A549 (cell line): Measurements from ENCODE around the gene ZBTB42. TPM values are rescaled to one million over a fixed set of nuclear protein-coding genes. Genes with fewer than 3 reads are reported as not detected.

Experiments
- ATAC-seq, 2 experiments: fragments of 200-7000 bp in 1 of 2; fragments of >200 bp in 1 of 2; cut with Nextera tagmentation in 1 of 2; cut with Tn5 transposase in 1 of 2; 3 replicates each; pipeline versions ENCODE4 v1.8.0 to v1.9.1; 2018 to 2020; ENCODE audit warnings: mild to moderate bottlenecking in 1 of 2, moderate library complexity in 1 of 2
- CTCF ChIA-PET: fragments of 300-600 bp; sonication (Branson Sonifier 250); formaldehyde crosslinking; extraction: SDS; loops from one replicate; lab custom pipeline; 2021; ENCODE audit warnings: antibody characterized with exemption, inconsistent platforms; lab: Yijun Ruan, JAX
- POLR2A ChIA-PET: fragments of 350-600 bp; formaldehyde crosslinking; extraction: SDS; loops from one replicate; lab custom pipeline; 2021; ENCODE audit warnings: antibody characterized with exemption, inconsistent platforms; lab: Yijun Ruan, JAX
- DNase-seq, 2 experiments: peaks; one replicate each; pipeline versions ENCODE4 v3.0.0 to v3.0.0-alpha.2; 2011 to 2016; ENCODE audit warnings: low read depth in 1 of 2, low spot score in 1 of 2
- FAIRE-seq: peaks from 2 replicates; lab custom pipeline; 2011; peaks lifted over from hg19 to GRCh38; lab: Jason Lieb, UNC
- H3K27ac ChIP-seq, 2 experiments: fragments of >200 bp; sonication (Bioruptor Twin); formaldehyde crosslinking; 3 replicates each; pipeline ENCODE4 v1.5.1; 2016 to 2017
- H3K4me1 ChIP-seq: fragments of >200 bp; sonication (Bioruptor Twin); formaldehyde crosslinking; 3 replicates; pipeline ENCODE4 v1.6.1; 2016
- H3K4me2 ChIP-seq: fragments of >200 bp; sonication (Bioruptor Twin); formaldehyde crosslinking; 3 replicates; pipeline ENCODE4 v1.6.1; 2016
- H3K4me3 ChIP-seq: fragments of >200 bp; sonication (Bioruptor Twin); formaldehyde crosslinking; 3 replicates; pipeline ENCODE4 v1.5.1; 2016
- H3K9me3 ChIP-seq: fragments of >200 bp; sonication (Bioruptor Twin); formaldehyde crosslinking; 3 replicates; pipeline ENCODE4 v1.6.1; 2016
- CBX8 ChIP-seq: fragments of 200-600 bp; sonication (generic); IDR thresholded peaks from 2 replicates; pipeline ENCODE4 v1.6.1; 2016
- CHD4 ChIP-seq: fragments of 200-600 bp; sonication (generic); IDR thresholded peaks from 2 replicates; pipeline ENCODE4 v1.6.1; 2016; ENCODE audit warnings: antibody characterized with exemption, mild to moderate bottlenecking, borderline replicate concordance
- EHMT2 ChIP-seq: fragments of 200-600 bp; sonication (generic); IDR thresholded peaks from 2 replicates; pipeline ENCODE4 v1.6.1; 2016; ENCODE audit warnings: antibody characterized with exemption, low read depth, mild to moderate bottlenecking, moderate library complexity
- FOSB ChIP-seq: fragments of 250-450 bp; sonication (Bioruptor Pico); IDR thresholded peaks from 2 replicates; pipeline ENCODE4 v1.5.0; 2020; ENCODE audit warnings: mild to moderate bottlenecking, moderate library complexity
- FOSL2 ChIP-seq, 2 experiments: fragments of 450-650 bp in 1 of 2; fragments of >200 bp in 1 of 2; sonication (Bioruptor Twin) in 1 of 2; formaldehyde crosslinking; IDR thresholded peaks; 2 replicates each; pipeline versions ENCODE4 v1.5.0 to v1.6.1; 2016 to 2020; ENCODE audit warnings: mild to moderate bottlenecking in 1 of 2, moderate library complexity in 1 of 2
- HOXB13 ChIP-seq: fragments of 250-450 bp; sonication (Bioruptor Pico); IDR thresholded peaks from 2 replicates; pipeline ENCODE4 v1.5.0; 2020; ENCODE audit warnings: low read depth, mild to moderate bottlenecking, moderate library complexity
- MAFK ChIP-seq: fragments of 450-650 bp; IDR thresholded peaks from 2 replicates; pipeline ENCODE4 v1.6.1; 2014; ENCODE audit not compliant: partially characterized antibody
- POLR2A ChIP-seq: IDR thresholded peaks from 2 replicates; pipeline ENCODE4 v1.6.1; 2012; ENCODE audit warnings: mild to moderate bottlenecking, low read length
- RAD21 ChIP-seq, 2 experiments: fragments of >200 bp in 1 of 2; sonication (Bioruptor Twin) in 1 of 2; formaldehyde crosslinking in 1 of 2; IDR thresholded peaks in 1 of 2; conservative IDR thresholded peaks in 1 of 2; 2 replicates in 1 of 2; 3 replicates in 1 of 2; pipeline ENCODE4 v1.6.1; 2012 to 2018; ENCODE audit warnings: inconsistent platforms in 1 of 2
- SMC3 ChIP-seq: fragments of >200 bp; sonication (Bioruptor Twin); formaldehyde crosslinking; IDR thresholded peaks from 3 replicates; pipeline ENCODE4 v1.6.1; 2018; ENCODE audit warnings: inconsistent platforms
- ZFP36 ChIP-seq: fragments of 450-650 bp; IDR thresholded peaks from 2 replicates; pipeline ENCODE4 v1.6.1; 2014; ENCODE audit warnings: borderline replicate concordance; ENCODE audit not compliant: partially characterized antibody
- WGBS: methylation state at CpG from one replicate; pipeline ENCODE4 v1.1.6; 2017; ENCODE audit errors: missing lambda C conversion rate; 5-methylcytosine and 5-hydroxymethylcytosine counted together
- polyA plus RNA-seq, 4 experiments: library from polyadenylated mRNA; depleted of rRNA in 3 of 4; stranded (reverse); fragments of >200 nt; fragmentation: RNase III in 1 of 4; extraction: RNeasy Plus Mini Kit Qiagen cat#74134 plus additional on column Dnase treatment in 1 of 4; gene quantifications; 2 replicates in 3 of 4; 3 replicates in 1 of 4; pipeline ENCODE4 v1.2.3, GENCODE V29; 2011 to 2017
- TF ChIP-seq, protein P1 (sequence below): IDR thresholded peaks from 2 replicates; pipeline ENCODE4 v1.6.1; 2012
- TF ChIP-seq, protein P2 (sequence below): fragments of 200-600 bp; sonication (generic); IDR thresholded peaks from 2 replicates; pipeline ENCODE4 v1.6.1; 2016; ENCODE audit warnings: antibody characterized with exemption, mild to moderate bottlenecking, moderate library complexity
- TF ChIP-seq, protein P3 (sequence below): fragments of 450-650 bp; IDR thresholded peaks from 2 replicates; pipeline ENCODE4 v1.6.1; 2014; ENCODE audit warnings: antibody characterized with exemption

The ZBTB42 gene
- polyA plus RNA-seq, 2 of the 4 experiments (the other 2 are of a cell fraction), result 1.6 to 2.6 TPM

DNA sequence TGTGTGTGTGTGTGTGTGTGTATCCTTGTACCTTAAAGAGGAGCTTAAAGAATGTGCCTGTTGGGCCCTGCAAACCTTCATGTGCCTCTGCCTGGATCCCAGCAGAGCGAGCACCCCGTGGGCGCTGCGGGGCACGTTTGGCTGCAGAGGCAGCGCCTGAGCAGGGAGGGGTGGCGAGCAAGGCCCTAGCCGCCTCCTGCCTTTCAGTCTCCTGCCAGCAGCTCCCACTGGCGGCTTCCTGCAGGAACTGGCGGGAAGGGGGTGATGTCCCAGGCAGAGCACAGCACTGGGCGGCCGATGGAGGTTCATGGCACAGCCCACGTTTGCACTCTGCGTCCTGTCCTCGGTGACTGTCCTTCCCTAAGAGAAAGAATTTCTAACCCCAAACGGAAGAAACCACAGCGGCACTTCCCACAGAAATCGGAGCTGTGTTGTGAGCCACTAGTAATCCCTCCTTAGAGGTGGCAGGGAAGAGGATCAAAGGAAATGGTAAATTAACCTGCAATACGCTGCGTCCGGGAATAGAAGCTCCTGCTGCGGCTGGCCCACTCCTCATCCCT, 19.8 kb downstream of the ZBTB42 start:
- DNase-seq (peak; percentile 75 to 82), FAIRE-seq (no peak), ATAC-seq (peak; percentile 78 to 85)
- peaks cover 12% of the 10 kb centered on the region for H3K4me1 ChIP-seq
- POLR2A ChIA-PET, result interaction anchor here (0.6 to 1.0 kb wide), 2 partner anchors 45 to 68 kb away, joined by 3 to 4 read pairs; partner anchors contain the start of gene SIVA1
- H3K27ac ChIP-seq, result peak overlapping the region in 1 of 2 experiments; percentile 51; a peak in 2 of 6 replicates
- 48% methylated on average over 22 of the region's 22 CpGs for WGBS
- H3K4me3 ChIP-seq, result no peak overlapping the region
- CTCF ChIA-PET, result interaction anchor here (0.7 to 2.4 kb wide), 19 partner anchors 10 to 265 kb away, joined by 3 to 7 read pairs (median 4); partner anchors contain the start of genes AKT1 and SIVA1
- no peaks in the 10 kb centered on the region for H3K9me3 ChIP-seq
- H3K4me2 ChIP-seq, result peak overlapping the region; percentile 47
- TF ChIP-seq RAD21 (conservative IDR thresholded peaks at IDR 0.05 in 1 of 2, IDR thresholded peaks at IDR 0.05 in 1 of 2) (peak in 1 of 2 experiments; percentile 33; a peak in 2 of 5 replicates), CBX8 (no peak), EHMT2 (no peak), HOXB13 (CRISPR knock-in tag) (no peak), FOSB (CRISPR knock-in tag) (no peak), SMC3 (0 out of 3 replicates have a peak, but pooled peaks have one; percentile 27)
- TF ChIP-seq, protein P1, sequence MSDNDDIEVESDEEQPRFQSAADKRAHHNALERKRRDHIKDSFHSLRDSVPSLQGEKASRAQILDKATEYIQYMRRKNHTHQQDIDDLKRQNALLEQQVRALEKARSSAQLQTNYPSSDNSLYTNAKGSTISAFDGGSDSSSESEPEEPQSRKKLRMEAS, result peak; percentile 29; the same call in 1 of the 2 replicates

DNA sequence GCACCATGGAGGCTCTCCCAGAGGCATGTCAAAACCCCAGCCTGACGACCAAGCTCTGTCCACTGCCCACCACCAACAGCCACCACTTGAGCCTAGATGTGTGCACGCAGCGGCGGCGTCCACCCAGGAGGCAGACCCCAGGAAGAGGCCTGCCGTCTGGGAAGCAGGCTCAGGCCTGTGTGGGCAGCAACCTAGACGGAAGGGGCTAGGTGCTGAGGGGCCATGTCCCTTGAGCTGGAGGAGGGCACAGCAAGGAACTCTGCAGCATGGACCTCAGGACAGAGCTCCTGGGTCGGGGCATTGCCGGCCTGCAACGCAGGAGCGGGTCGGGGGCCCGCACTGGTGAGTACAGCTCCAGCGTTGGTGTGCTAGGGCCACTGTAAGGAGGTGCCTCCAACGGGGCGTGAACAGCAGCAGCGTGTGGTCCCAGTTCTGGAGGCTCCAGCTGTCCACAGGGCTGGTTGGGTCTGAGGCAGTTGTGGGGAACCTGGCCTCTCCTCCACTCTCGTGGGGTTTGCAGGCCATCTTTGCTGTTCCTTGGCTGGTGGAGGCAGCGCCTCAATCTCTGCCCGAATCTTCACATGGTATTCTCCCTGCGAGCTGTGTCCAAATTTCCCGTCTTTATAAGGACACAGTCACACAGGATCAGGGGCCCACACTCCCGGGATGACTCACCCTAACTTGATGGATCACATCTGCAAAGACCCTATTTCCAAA, 20.5 kb downstream of the ZBTB42 start:
- no peak for FAIRE-seq
- ChIA-PET POLR2A (interaction anchor here (0.6 to 1.0 kb wide), 2 partner anchors 45 to 69 kb away, joined by 3 to 4 read pairs; partner anchors contain the start of gene SIVA1), CTCF (interaction anchor here (0.7 to 2.4 kb wide), 20 partner anchors 9 to 265 kb away, joined by 3 to 7 read pairs (median 4); partner anchors contain the start of genes AKT1 and SIVA1)
- TF ChIP-seq, protein P2, sequence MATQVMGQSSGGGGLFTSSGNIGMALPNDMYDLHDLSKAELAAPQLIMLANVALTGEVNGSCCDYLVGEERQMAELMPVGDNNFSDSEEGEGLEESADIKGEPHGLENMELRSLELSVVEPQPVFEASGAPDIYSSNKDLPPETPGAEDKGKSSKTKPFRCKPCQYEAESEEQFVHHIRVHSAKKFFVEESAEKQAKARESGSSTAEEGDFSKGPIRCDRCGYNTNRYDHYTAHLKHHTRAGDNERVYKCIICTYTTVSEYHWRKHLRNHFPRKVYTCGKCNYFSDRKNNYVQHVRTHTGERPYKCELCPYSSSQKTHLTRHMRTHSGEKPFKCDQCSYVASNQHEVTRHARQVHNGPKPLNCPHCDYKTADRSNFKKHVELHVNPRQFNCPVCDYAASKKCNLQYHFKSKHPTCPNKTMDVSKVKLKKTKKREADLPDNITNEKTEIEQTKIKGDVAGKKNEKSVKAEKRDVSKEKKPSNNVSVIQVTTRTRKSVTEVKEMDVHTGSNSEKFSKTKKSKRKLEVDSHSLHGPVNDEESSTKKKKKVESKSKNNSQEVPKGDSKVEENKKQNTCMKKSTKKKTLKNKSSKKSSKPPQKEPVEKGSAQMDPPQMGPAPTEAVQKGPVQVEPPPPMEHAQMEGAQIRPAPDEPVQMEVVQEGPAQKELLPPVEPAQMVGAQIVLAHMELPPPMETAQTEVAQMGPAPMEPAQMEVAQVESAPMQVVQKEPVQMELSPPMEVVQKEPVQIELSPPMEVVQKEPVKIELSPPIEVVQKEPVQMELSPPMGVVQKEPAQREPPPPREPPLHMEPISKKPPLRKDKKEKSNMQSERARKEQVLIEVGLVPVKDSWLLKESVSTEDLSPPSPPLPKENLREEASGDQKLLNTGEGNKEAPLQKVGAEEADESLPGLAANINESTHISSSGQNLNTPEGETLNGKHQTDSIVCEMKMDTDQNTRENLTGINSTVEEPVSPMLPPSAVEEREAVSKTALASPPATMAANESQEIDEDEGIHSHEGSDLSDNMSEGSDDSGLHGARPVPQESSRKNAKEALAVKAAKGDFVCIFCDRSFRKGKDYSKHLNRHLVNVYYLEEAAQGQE, result no peak
- TF ChIP-seq, protein P3, sequence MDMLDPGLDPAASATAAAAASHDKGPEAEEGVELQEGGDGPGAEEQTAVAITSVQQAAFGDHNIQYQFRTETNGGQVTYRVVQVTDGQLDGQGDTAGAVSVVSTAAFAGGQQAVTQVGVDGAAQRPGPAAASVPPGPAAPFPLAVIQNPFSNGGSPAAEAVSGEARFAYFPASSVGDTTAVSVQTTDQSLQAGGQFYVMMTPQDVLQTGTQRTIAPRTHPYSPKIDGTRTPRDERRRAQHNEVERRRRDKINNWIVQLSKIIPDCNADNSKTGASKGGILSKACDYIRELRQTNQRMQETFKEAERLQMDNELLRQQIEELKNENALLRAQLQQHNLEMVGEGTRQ, result no peak
- TF ChIP-seq POLR2A (no peak), CHD4 (no peak), FOSL2 (IDR thresholded peaks at IDR 0.05) (no peak), FOSL2 (CRISPR knock-in tag; IDR thresholded peaks at IDR 0.05) (0 out of 2 replicates have a peak, but pooled peaks have one; percentile 7)
- Histone ChIP-seq H3K4me1 (peaks cover 15% of the 10 kb centered on the region), H3K27ac (no peak overlapping the region), H3K9me3 (no peaks in the 10 kb centered on the region), H3K4me3 (no peak overlapping the region), H3K4me2 (no peak overlapping the region)
- no peak for ATAC-seq
- WGBS, result 86% methylated on average over 23 of the region's 23 CpGs
- DNase-seq, result no peak

DNA sequence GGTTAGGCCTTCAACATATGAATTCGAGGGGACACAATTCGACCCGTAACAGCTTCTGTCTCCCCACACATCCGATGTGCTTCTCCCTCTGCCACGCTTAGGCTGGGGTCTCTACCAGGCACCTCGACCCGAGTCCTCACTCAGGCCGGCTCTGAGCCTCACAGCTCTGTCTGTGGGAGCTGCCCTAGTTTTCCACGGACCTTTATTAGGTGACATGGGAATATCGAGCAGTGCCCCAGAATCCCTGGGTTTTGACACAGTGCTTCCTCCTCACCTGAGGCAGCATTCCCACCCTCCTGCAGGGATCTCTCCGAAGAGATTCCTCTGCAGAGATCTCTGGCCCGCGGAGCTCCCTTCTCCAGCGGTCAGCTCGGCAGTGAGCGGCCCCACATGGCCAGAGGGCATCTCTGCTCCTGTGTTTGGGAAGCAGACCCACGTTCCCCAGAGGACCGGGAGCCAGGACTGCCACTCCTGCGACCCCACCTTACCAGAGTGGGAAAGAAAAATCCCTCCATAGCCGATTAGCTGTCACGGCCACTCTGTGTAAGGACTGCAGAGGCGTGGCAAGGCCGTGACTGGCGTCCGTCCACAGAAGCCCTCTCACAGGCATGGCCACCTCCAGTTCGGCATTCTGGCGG, 21.2 kb downstream of the ZBTB42 start:
- ATAC-seq, result no peak
- Histone ChIP-seq H3K4me3 (no peak overlapping the region), H3K4me2 (no peak overlapping the region), H3K27ac (no peak overlapping the region), H3K4me1 (peaks cover 11% of the 10 kb centered on the region), H3K9me3 (no peaks in the 10 kb centered on the region)
- no peak for DNase-seq
- ChIA-PET POLR2A (no interaction called here), CTCF (interaction anchor here (0.8 to 2.4 kb wide), 8 partner anchors 20 to 110 kb away, joined by 3 to 7 read pairs (median 4); no protein-coding TSS in a partner anchor)
- 90% methylated on average over 17 of the region's 27 CpGs for WGBS
- TF ChIP-seq ZFP36, result no peak
- no peak for TF ChIP-seq RAD21 (conservative IDR thresholded peaks at IDR 0.05 in 1 of 2, IDR thresholded peaks at IDR 0.05 in 1 of 2)
- TF ChIP-seq FOSB (CRISPR knock-in tag), result no peak
- no peak for TF ChIP-seq MAFK
- TF ChIP-seq, protein P2, result no peak
- no peak for FAIRE-seq
